Liver (tissue), 9 donors: ENCODE results near the gene TANC1. TPM values are rescaled to one million over a fixed set of nuclear protein-coding genes. Genes with fewer than 3 reads are reported as not detected.

Experiments used
- DNase-seq: peaks from one replicate; pipeline ENCODE4 v3.0.0-alpha.2; 2017; ENCODE audit warnings: low spot score
- H3K27ac ChIP-seq, 2 donors: one replicate each; pipeline ENCODE4 v1.7.0; 2013; ENCODE audit warnings: inconsistent platforms in 2 of 2, low read length in 2 of 2, control low read depth in 1 of 2, low read depth in 1 of 2, mild to moderate bottlenecking in 1 of 2
- H3K27me3 ChIP-seq, 4 donors: one replicate each; pipeline versions ENCODE4 v1.6.1 to v1.7.0; 2013; ENCODE audit warnings: low read length in 3 of 4, inconsistent platforms in 1 of 4, mild to moderate bottlenecking in 1 of 4, moderate library complexity in 1 of 4; ENCODE audit not compliant: control insufficient read depth in 4 of 4, insufficient read depth in 4 of 4
- H3K36me3 ChIP-seq, 4 donors: one replicate each; pipeline versions ENCODE4 v1.6.1 to v1.7.0; 2013; ENCODE audit warnings: low read length in 3 of 4, mild to moderate bottlenecking in 3 of 4, low read depth in 1 of 4, moderate library complexity in 1 of 4; ENCODE audit not compliant: control insufficient read depth in 4 of 4, insufficient read depth in 3 of 4
- H3K4me1 ChIP-seq, 4 donors: one replicate each; pipeline versions ENCODE4 v1.6.1 to v1.7.0; 2013; ENCODE audit warnings: low read length in 3 of 4, mild to moderate bottlenecking in 3 of 4, moderate library complexity in 1 of 4; ENCODE audit not compliant: control insufficient read depth in 4 of 4, insufficient read depth in 4 of 4
- H3K4me3 ChIP-seq, 3 donors: one replicate each; pipeline versions ENCODE4 v1.6.1 to v1.7.0; 2013; ENCODE audit warnings: low read length in 3 of 3, control low read depth in 1 of 3, low read depth in 1 of 3, mild to moderate bottlenecking in 1 of 3
- H3K9ac ChIP-seq, 2 donors: one replicate each; pipeline ENCODE4 v1.7.0; 2013; ENCODE audit warnings: low read length in 2 of 2, mild to moderate bottlenecking in 2 of 2, moderate library complexity in 2 of 2, control low read depth in 1 of 2, low read depth in 1 of 2
- H3K9me3 ChIP-seq, 4 donors: one replicate each; pipeline versions ENCODE4 v1.6.1 to v1.7.0; 2013; ENCODE audit warnings: low read length in 3 of 4; ENCODE audit not compliant: control insufficient read depth in 4 of 4
- ATF3 ChIP-seq: IDR thresholded peaks from 2 replicates; pipeline ENCODE4 v1.6.1; 2016; ENCODE audit warnings: antibody characterized with exemption
- CTCF ChIP-seq: fragments of 150-350 bp; IDR thresholded peaks from 2 replicates; pipeline ENCODE4 v1.5.1; 2017; ENCODE audit warnings: improper control_type of control experiment, low read depth, low read length; ENCODE audit not compliant: missing input control
- EGR1 ChIP-seq, 2 donors: IDR thresholded peaks; 2 replicates each; pipeline ENCODE4 v1.6.1; 2016 to 2018; ENCODE audit warnings: antibody characterized with exemption in 2 of 2, low read depth in 2 of 2
- FOXA1 ChIP-seq: IDR thresholded peaks from 2 replicates; pipeline ENCODE4 v1.6.1; 2016; ENCODE audit warnings: antibody characterized with exemption
- FOXA2 ChIP-seq: IDR thresholded peaks from 2 replicates; pipeline ENCODE4 v1.6.1; 2016; ENCODE audit warnings: antibody characterized with exemption
- GABPA ChIP-seq, 2 donors: IDR thresholded peaks in 1 of 2; conservative IDR thresholded peaks in 1 of 2; 2 replicates each; pipeline ENCODE4 v1.6.1; 2016; ENCODE audit warnings: antibody characterized with exemption in 2 of 2, mild to moderate bottlenecking in 1 of 2, moderate library complexity in 1 of 2
- HNF4A ChIP-seq, 2 donors: conservative IDR thresholded peaks; 2 replicates each; pipeline ENCODE4 v1.6.1; 2016; ENCODE audit warnings: antibody characterized with exemption in 2 of 2, mild to moderate bottlenecking in 2 of 2
- JUND ChIP-seq, 2 donors: IDR thresholded peaks; 2 replicates each; pipeline ENCODE4 v1.6.1; 2016; ENCODE audit warnings: antibody characterized with exemption in 2 of 2
- NR2F2 ChIP-seq: IDR thresholded peaks from 2 replicates; pipeline ENCODE4 v1.6.1; 2016; ENCODE audit warnings: antibody characterized with exemption
- RAD21 ChIP-seq, 2 donors: IDR thresholded peaks; 2 replicates each; pipeline ENCODE4 v1.6.1; 2016; ENCODE audit warnings: antibody characterized with exemption in 2 of 2, mild to moderate bottlenecking in 2 of 2
- RXRA ChIP-seq, 2 donors: IDR thresholded peaks; 2 replicates each; pipeline ENCODE4 v1.6.1; 2017 to 2018; ENCODE audit warnings: antibody characterized with exemption in 2 of 2, mild to moderate bottlenecking in 1 of 2
- SP1 ChIP-seq: IDR thresholded peaks from 2 replicates; pipeline ENCODE4 v1.6.1; 2018; ENCODE audit warnings: antibody characterized with exemption, mild to moderate bottlenecking
- TAF1 ChIP-seq: conservative IDR thresholded peaks from 2 replicates; pipeline ENCODE4 v1.6.1; 2016; ENCODE audit warnings: antibody characterized with exemption, mild to moderate bottlenecking
- YY1 ChIP-seq: IDR thresholded peaks from 2 replicates; pipeline ENCODE4 v1.6.1; 2016; ENCODE audit warnings: antibody characterized with exemption, mild to moderate bottlenecking
- WGBS: extraction: QIAGEN DNeasy Blood & Tissue Kit; methylation state at CpG from one replicate; pipeline ENCODE4 v1.1.7; 2013; 5-methylcytosine and 5-hydroxymethylcytosine counted together
- polyA plus RNA-seq, 2 donors: library from polyadenylated mRNA; stranded (reverse) in 1 of 2; unstranded in 1 of 2; fragments of 200-250 nt in 1 of 2; fragments of >200 nt in 1 of 2; fragmentation: Nextera tagmentation in 1 of 2; extraction: Ambion mirVana in 1 of 2; gene quantifications; one replicate each; pipeline versions ENCODE4 v1.2.1 to v1.2.3, GENCODE V29; 2013 to 2015
- total RNA-seq, 2 donors: library from RNA; depleted of rRNA; stranded (reverse); fragments of >200 nt; gene quantifications; one replicate each; pipeline ENCODE4 v1.2.3, GENCODE V29; 2014
- TF ChIP-seq, protein P1 (sequence below): IDR thresholded peaks from 2 replicates; pipeline ENCODE4 v1.6.1; 2016; ENCODE audit warnings: antibody characterized with exemption
- TF ChIP-seq, protein P2 (sequence below): IDR thresholded peaks from 2 replicates; pipeline ENCODE4 v1.6.1; 2016; ENCODE audit warnings: antibody characterized with exemption
- TF ChIP-seq, protein P3 (sequence below): IDR thresholded peaks from 2 replicates; pipeline ENCODE4 v1.6.1; 2016; ENCODE audit warnings: antibody characterized with exemption, mild to moderate bottlenecking
- donor health status: healthy.
- donor health status: healthy.
- donor health status: healthy.
- donor health status: healthy.
- donor health status: healthy.

The TANC1 gene
- total and polyA plus RNA-seq, 4 donors = 3.7 to 17.7 (median 5.2) TPM

GRCh38 chr2:159019021-159019420, 50.6 kb downstream of the TANC1 start:
- WGBS = 80% methylated on average over 6 of the region's 6 CpGs

GRCh38 chr2:159022019-159022418, 53.6 kb downstream of the TANC1 start:
- H3K27me3 ChIP-seq = no peaks in the 10 kb centered on the region
- no peak overlapping the region for H3K9ac ChIP-seq
- H3K9me3 ChIP-seq = no peaks in the 10 kb centered on the region
- DNase-seq = no peak
- H3K36me3 ChIP-seq = no peaks in the 10 kb centered on the region
- WGBS = 88% methylated on average over 5 of the region's 5 CpGs
- no peak overlapping the region for H3K4me3 ChIP-seq
- no peaks in the 10 kb centered on the region for H3K4me1 ChIP-seq
- no peak overlapping the region for H3K27ac ChIP-seq
- no peak for TF ChIP-seq HNF4A (conservative IDR thresholded peaks at IDR 0.05)
- TF ChIP-seq NR2F2 = no peak
- no peak for TF ChIP-seq FOXA1
- TF ChIP-seq GABPA (IDR thresholded peaks at IDR 0.05 in 1 of 2, conservative IDR thresholded peaks at IDR 0.05 in 1 of 2) = no peak
- TF ChIP-seq CTCF = no peak
- TF ChIP-seq YY1 = no peak
- TF ChIP-seq RXRA (IDR thresholded peaks at IDR 0.05) = no peak
- TF ChIP-seq, protein P1, sequence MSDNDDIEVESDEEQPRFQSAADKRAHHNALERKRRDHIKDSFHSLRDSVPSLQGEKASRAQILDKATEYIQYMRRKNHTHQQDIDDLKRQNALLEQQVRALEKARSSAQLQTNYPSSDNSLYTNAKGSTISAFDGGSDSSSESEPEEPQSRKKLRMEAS = no peak
- TF ChIP-seq, protein P2, sequence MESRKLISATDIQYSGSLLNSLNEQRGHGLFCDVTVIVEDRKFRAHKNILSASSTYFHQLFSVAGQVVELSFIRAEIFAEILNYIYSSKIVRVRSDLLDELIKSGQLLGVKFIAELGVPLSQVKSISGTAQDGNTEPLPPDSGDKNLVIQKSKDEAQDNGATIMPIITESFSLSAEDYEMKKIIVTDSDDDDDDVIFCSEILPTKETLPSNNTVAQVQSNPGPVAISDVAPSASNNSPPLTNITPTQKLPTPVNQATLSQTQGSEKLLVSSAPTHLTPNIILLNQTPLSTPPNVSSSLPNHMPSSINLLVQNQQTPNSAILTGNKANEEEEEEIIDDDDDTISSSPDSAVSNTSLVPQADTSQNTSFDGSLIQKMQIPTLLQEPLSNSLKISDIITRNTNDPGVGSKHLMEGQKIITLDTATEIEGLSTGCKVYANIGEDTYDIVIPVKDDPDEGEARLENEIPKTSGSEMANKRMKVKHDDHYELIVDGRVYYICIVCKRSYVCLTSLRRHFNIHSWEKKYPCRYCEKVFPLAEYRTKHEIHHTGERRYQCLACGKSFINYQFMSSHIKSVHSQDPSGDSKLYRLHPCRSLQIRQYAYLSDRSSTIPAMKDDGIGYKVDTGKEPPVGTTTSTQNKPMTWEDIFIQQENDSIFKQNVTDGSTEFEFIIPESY = no peak
- TF ChIP-seq, protein P3, sequence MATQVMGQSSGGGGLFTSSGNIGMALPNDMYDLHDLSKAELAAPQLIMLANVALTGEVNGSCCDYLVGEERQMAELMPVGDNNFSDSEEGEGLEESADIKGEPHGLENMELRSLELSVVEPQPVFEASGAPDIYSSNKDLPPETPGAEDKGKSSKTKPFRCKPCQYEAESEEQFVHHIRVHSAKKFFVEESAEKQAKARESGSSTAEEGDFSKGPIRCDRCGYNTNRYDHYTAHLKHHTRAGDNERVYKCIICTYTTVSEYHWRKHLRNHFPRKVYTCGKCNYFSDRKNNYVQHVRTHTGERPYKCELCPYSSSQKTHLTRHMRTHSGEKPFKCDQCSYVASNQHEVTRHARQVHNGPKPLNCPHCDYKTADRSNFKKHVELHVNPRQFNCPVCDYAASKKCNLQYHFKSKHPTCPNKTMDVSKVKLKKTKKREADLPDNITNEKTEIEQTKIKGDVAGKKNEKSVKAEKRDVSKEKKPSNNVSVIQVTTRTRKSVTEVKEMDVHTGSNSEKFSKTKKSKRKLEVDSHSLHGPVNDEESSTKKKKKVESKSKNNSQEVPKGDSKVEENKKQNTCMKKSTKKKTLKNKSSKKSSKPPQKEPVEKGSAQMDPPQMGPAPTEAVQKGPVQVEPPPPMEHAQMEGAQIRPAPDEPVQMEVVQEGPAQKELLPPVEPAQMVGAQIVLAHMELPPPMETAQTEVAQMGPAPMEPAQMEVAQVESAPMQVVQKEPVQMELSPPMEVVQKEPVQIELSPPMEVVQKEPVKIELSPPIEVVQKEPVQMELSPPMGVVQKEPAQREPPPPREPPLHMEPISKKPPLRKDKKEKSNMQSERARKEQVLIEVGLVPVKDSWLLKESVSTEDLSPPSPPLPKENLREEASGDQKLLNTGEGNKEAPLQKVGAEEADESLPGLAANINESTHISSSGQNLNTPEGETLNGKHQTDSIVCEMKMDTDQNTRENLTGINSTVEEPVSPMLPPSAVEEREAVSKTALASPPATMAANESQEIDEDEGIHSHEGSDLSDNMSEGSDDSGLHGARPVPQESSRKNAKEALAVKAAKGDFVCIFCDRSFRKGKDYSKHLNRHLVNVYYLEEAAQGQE = no peak
- TF ChIP-seq TAF1 = no peak
- no peak for TF ChIP-seq FOXA2
- TF ChIP-seq ATF3 = no peak
- TF ChIP-seq JUND (IDR thresholded peaks at IDR 0.05) = no peak
- TF ChIP-seq RAD21 (IDR thresholded peaks at IDR 0.05) = no peak
- no peak for TF ChIP-seq SP1

More at GRCh38 chr2:159019021-159019420, 50.6 kb downstream of the TANC1 start:
- Histone ChIP-seq H3K4me3 (no peak overlapping the region), H3K27me3 (no peaks in the 10 kb centered on the region), H3K9ac (no peak overlapping the region), H3K9me3 (peaks cover 4 to 12% (median 9%) of the 10 kb centered on the region in 4 donors), H3K36me3 (peaks cover 0 to 4% (median 2%) of the 10 kb centered on the region in 4 donors), H3K4me1 (no peaks in the 10 kb centered on the region), H3K27ac (no peak overlapping the region)
- TF ChIP-seq FOXA1 (no peak), RXRA (IDR thresholded peaks at IDR 0.05) (no peak), GABPA (IDR thresholded peaks at IDR 0.05 in 1 of 2, conservative IDR thresholded peaks at IDR 0.05 in 1 of 2) (no peak), EGR1 (IDR thresholded peaks at IDR 0.05; ENCODE audit: low read depth in 2 of 2) (no peak), ATF3 (no peak), FOXA2 (no peak)
- TF ChIP-seq, protein P1 = no peak
- TF ChIP-seq, protein P3 = no peak
- no peak for DNase-seq
